Measurements from ENCODE around the gene DYSF.
A peak's percentile ranks its signal among the peaks of the same experiment; 100 is the strongest.
"Not testable (repeated sequence)": the region's sequence is repeated elsewhere in the genome, so short reads cannot be mapped to it uniquely, and the experiment has no call there.

DYSF gene

GRCh38 chr2:71484354-71484753, 31.0 kb downstream of the DYSF start:
- Histone ChIP-seq H3K27me3 (ENCODE audit: insufficient read depth, low read length) (peaks cover 11% of the 10 kb centered on the region; the same call in 1 of the 2 replicates), H3K79me2 (ENCODE audit: control insufficient read depth, insufficient read depth, low read length, unreplicated experiment) (no peaks in the 10 kb centered on the region), H3K4me3 (ENCODE audit: low read depth, low read length) (no peak overlapping the region), H2AFZ (ENCODE audit: low read length, unreplicated experiment) (no peak overlapping the region), H3K4me1 (ENCODE audit: control insufficient read depth, insufficient read depth, low read length, unreplicated experiment) (no peaks in the 10 kb centered on the region), H3K36me3 (ENCODE audit: insufficient read depth, low read length) (no peaks in the 10 kb centered on the region), H3K27ac (ENCODE audit: low read depth, low read length) (no peak overlapping the region)

- Histone ChIP-seq H3K4me1 (ENCODE audit: control insufficient read depth, insufficient read depth, low read length, unreplicated experiment) (peaks cover 1% of the 10 kb centered on the region), H3K27me3 (ENCODE audit: insufficient read depth, low read length) (0 out of 2 replicates have a peak, but pooled peaks cover 4% of the 10 kb centered on the region), H2AFZ (ENCODE audit: low read length, unreplicated experiment) (no peak overlapping the region), H3K36me3 (ENCODE audit: insufficient read depth, low read length) (no peaks in the 10 kb centered on the region), H3K79me2 (ENCODE audit: control insufficient read depth, insufficient read depth, low read length, unreplicated experiment) (no peaks in the 10 kb centered on the region), H3K4me3 (ENCODE audit: low read depth, low read length) (no peak overlapping the region), H3K27ac (ENCODE audit: low read depth, low read length) (no peak overlapping the region)
Observed at GRCh38 chr2:71486881-71487640, 33.7 kb downstream of the DYSF start.

- not testable (repeated sequence) for H3K79me2 ChIP-seq (ENCODE audit: control insufficient read depth, insufficient read depth, low read length, unreplicated experiment); H3K4me1 ChIP-seq (ENCODE audit: control insufficient read depth, insufficient read depth, low read length, unreplicated experiment); H3K27me3 ChIP-seq (ENCODE audit: insufficient read depth, low read length); H2AFZ ChIP-seq (ENCODE audit: low read length, unreplicated experiment); H3K27ac ChIP-seq (ENCODE audit: low read depth, low read length); H3K36me3 ChIP-seq (ENCODE audit: insufficient read depth, low read length); H3K4me3 ChIP-seq (ENCODE audit: low read depth, low read length)
Observed at GRCh38 chr2:71491551-71491950, 38.2 kb downstream of the DYSF start.

GRCh38 chr2:71492112-71492511, 38.8 kb downstream of the DYSF start:
- Histone ChIP-seq H3K4me3 (ENCODE audit: low read depth, low read length) (no peak overlapping the region), H3K36me3 (ENCODE audit: insufficient read depth, low read length) (no peaks in the 10 kb centered on the region), H3K27ac (ENCODE audit: low read depth, low read length) (no peak overlapping the region), H3K27me3 (ENCODE audit: insufficient read depth, low read length) (no peaks in the 10 kb centered on the region), H3K4me1 (ENCODE audit: control insufficient read depth, insufficient read depth, low read length, unreplicated experiment) (peaks cover 4% of the 10 kb centered on the region), H3K79me2 (ENCODE audit: control insufficient read depth, insufficient read depth, low read length, unreplicated experiment) (no peaks in the 10 kb centered on the region), H2AFZ (ENCODE audit: low read length, unreplicated experiment) (no peak overlapping the region)

GRCh38 chr2:71494091-71494490, 40.7 kb downstream of the DYSF start:
- Histone ChIP-seq H3K4me3 (ENCODE audit: low read depth, low read length) (no peak overlapping the region), H3K4me1 (ENCODE audit: control insufficient read depth, insufficient read depth, low read length, unreplicated experiment) (peaks cover 16% of the 10 kb centered on the region), H3K27ac (ENCODE audit: low read depth, low read length) (no peak overlapping the region), H3K36me3 (ENCODE audit: insufficient read depth, low read length) (no peaks in the 10 kb centered on the region), H2AFZ (ENCODE audit: low read length, unreplicated experiment) (no peak overlapping the region), H3K79me2 (ENCODE audit: control insufficient read depth, insufficient read depth, low read length, unreplicated experiment) (no peaks in the 10 kb centered on the region), H3K27me3 (ENCODE audit: insufficient read depth, low read length) (no peaks in the 10 kb centered on the region)

- no peak overlapping the region for H3K4me3 ChIP-seq (ENCODE audit: low read depth, low read length)
- H2AFZ ChIP-seq (ENCODE audit: low read length, unreplicated experiment) = no peak overlapping the region
- H3K4me1 ChIP-seq (ENCODE audit: control insufficient read depth, insufficient read depth, low read length, unreplicated experiment) = peaks cover 21% of the 10 kb centered on the region
- no peaks in the 10 kb centered on the region for H3K27me3 ChIP-seq (ENCODE audit: insufficient read depth, low read length)
- H3K79me2 ChIP-seq (ENCODE audit: control insufficient read depth, insufficient read depth, low read length, unreplicated experiment) = no peaks in the 10 kb centered on the region
- no peaks in the 10 kb centered on the region for H3K36me3 ChIP-seq (ENCODE audit: insufficient read depth, low read length)
- no peak overlapping the region for H3K27ac ChIP-seq (ENCODE audit: low read depth, low read length)
Observed at GRCh38 chr2:71494523-71495155, 41.3 kb downstream of the DYSF start.

GRCh38 chr2:71496156-71496770, 42.9 kb downstream of the DYSF start:
- Histone ChIP-seq H3K4me1 (ENCODE audit: control insufficient read depth, insufficient read depth, low read length, unreplicated experiment) (peaks cover 36% of the 10 kb centered on the region), H3K79me2 (ENCODE audit: control insufficient read depth, insufficient read depth, low read length, unreplicated experiment) (no peaks in the 10 kb centered on the region), H2AFZ (ENCODE audit: low read length, unreplicated experiment) (no peak overlapping the region), H3K27me3 (ENCODE audit: insufficient read depth, low read length) (no peaks in the 10 kb centered on the region), H3K27ac (ENCODE audit: low read depth, low read length) (no peak overlapping the region), H3K36me3 (ENCODE audit: insufficient read depth, low read length) (no peaks in the 10 kb centered on the region), H3K4me3 (ENCODE audit: low read depth, low read length) (no peak overlapping the region)

- no peaks in the 10 kb centered on the region for H3K27me3 ChIP-seq (ENCODE audit: insufficient read depth, low read length)
Observed at GRCh38 chr2:71498261-71498701, 44.9 kb downstream of the DYSF start.

GRCh38 chr2:71499691-71500090, 46.3 kb downstream of the DYSF start:
- no peak overlapping the region for H2AFZ ChIP-seq (ENCODE audit: low read length, unreplicated experiment)
- H3K36me3 ChIP-seq (ENCODE audit: insufficient read depth, low read length) = no peaks in the 10 kb centered on the region
- H3K27ac ChIP-seq (ENCODE audit: low read depth, low read length) = peak overlapping the region; percentile 59; the same call in 1 of the 2 replicates
- no peaks in the 10 kb centered on the region for H3K27me3 ChIP-seq (ENCODE audit: insufficient read depth, low read length)
- H3K79me2 ChIP-seq (ENCODE audit: control insufficient read depth, insufficient read depth, low read length, unreplicated experiment) = no peaks in the 10 kb centered on the region
- no peak overlapping the region for H3K4me3 ChIP-seq (ENCODE audit: low read depth, low read length)
- peaks cover 32% of the 10 kb centered on the region for H3K4me1 ChIP-seq (ENCODE audit: control insufficient read depth, insufficient read depth, low read length, unreplicated experiment)

More at GRCh38 chr2:71498261-71498701, 44.9 kb downstream of the DYSF start:
- H2AFZ ChIP-seq (ENCODE audit: low read length, unreplicated experiment) = peak overlapping the region; percentile 35
- H3K4me1 ChIP-seq (ENCODE audit: control insufficient read depth, insufficient read depth, low read length, unreplicated experiment) = peaks cover 32% of the 10 kb centered on the region
- H3K4me3 ChIP-seq (ENCODE audit: low read depth, low read length) = no peak overlapping the region
- no peaks in the 10 kb centered on the region for H3K79me2 ChIP-seq (ENCODE audit: control insufficient read depth, insufficient read depth, low read length, unreplicated experiment)
- H3K27ac ChIP-seq (ENCODE audit: low read depth, low read length) = peak overlapping the region; percentile 59
- no peaks in the 10 kb centered on the region for H3K36me3 ChIP-seq (ENCODE audit: insufficient read depth, low read length)

- H2AFZ ChIP-seq (ENCODE audit: low read length, unreplicated experiment) = peak overlapping the region; percentile 59
- no peaks in the 10 kb centered on the region for H3K27me3 ChIP-seq (ENCODE audit: insufficient read depth, low read length)
- H3K4me1 ChIP-seq (ENCODE audit: control insufficient read depth, insufficient read depth, low read length, unreplicated experiment) = peaks cover 32% of the 10 kb centered on the region
- no peak overlapping the region for H3K27ac ChIP-seq (ENCODE audit: low read depth, low read length)
- H3K4me3 ChIP-seq (ENCODE audit: low read depth, low read length) = no peak overlapping the region
- no peaks in the 10 kb centered on the region for H3K79me2 ChIP-seq (ENCODE audit: control insufficient read depth, insufficient read depth, low read length, unreplicated experiment)
- no peaks in the 10 kb centered on the region for H3K36me3 ChIP-seq (ENCODE audit: insufficient read depth, low read length)
Observed at GRCh38 chr2:71500426-71501079, 47.2 kb downstream of the DYSF start.

All from ACC112 (cell line).